Endothelial cell of umbilical vein (primary cell): ENCODE results near the gene LRIT2.

Experiments
- EZH2 ChIP-seq: IDR thresholded peaks from 2 replicates; pipeline ENCODE4 v1.6.1; 2012; ENCODE audit warnings: borderline replicate concordance, low read depth, mild to moderate bottlenecking, moderate library complexity, low read length, inconsistent platforms; ENCODE audit not compliant: severe bottlenecking
- JUN ChIP-seq: IDR thresholded peaks from 2 replicates; pipeline ENCODE4 v1.6.1; 2011; ENCODE audit warnings: borderline replicate concordance, low read depth; ENCODE audit not compliant: insufficient read length, insufficient read depth
- POLR2A ChIP-seq: IDR thresholded peaks from 2 replicates; pipeline ENCODE4 v1.6.1; 2012; ENCODE audit warnings: low read depth, mild to moderate bottlenecking, control low read depth, low read length
- POLR2AphosphoS5 ChIP-seq: IDR thresholded peaks from 2 replicates; pipeline ENCODE4 v1.6.1; 2012; ENCODE audit warnings: low read depth, mild to moderate bottlenecking, control low read depth, low read length, moderate library complexity; ENCODE audit not compliant: insufficient read depth
- TF ChIP-seq, protein P1 (sequence below), 2 donors: IDR thresholded peaks; 1 replicate in 1 of 2; 2 replicates in 1 of 2; pipeline ENCODE4 v1.5.1; 2011; ENCODE audit warnings: low read length in 2 of 2, mild to moderate bottlenecking in 2 of 2, moderate library complexity in 2 of 2, control low read depth in 1 of 2, inconsistent platforms in 1 of 2, low read depth in 1 of 2; ENCODE audit not compliant: insufficient read depth in 1 of 2; ENCODE audit errors: extremely low read depth in 1 of 2
- TF ChIP-seq, protein P2 (sequence below): IDR thresholded peaks from 2 replicates; pipeline ENCODE4 v1.6.1; 2011; ENCODE audit not compliant: insufficient read depth, insufficient read length

- TF ChIP-seq POLR2A (no peak), EZH2 (peak; percentile 81), JUN (no peak), POLR2AphosphoS5 (no peak)
- TF ChIP-seq, protein P1, sequence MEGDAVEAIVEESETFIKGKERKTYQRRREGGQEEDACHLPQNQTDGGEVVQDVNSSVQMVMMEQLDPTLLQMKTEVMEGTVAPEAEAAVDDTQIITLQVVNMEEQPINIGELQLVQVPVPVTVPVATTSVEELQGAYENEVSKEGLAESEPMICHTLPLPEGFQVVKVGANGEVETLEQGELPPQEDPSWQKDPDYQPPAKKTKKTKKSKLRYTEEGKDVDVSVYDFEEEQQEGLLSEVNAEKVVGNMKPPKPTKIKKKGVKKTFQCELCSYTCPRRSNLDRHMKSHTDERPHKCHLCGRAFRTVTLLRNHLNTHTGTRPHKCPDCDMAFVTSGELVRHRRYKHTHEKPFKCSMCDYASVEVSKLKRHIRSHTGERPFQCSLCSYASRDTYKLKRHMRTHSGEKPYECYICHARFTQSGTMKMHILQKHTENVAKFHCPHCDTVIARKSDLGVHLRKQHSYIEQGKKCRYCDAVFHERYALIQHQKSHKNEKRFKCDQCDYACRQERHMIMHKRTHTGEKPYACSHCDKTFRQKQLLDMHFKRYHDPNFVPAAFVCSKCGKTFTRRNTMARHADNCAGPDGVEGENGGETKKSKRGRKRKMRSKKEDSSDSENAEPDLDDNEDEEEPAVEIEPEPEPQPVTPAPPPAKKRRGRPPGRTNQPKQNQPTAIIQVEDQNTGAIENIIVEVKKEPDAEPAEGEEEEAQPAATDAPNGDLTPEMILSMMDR (IDR thresholded peaks at IDR 0.05; ENCODE audit: extremely low read depth in 1 of 2, insufficient read depth in 1 of 2, low read depth in 1 of 2, low read length in 2 of 2): no peak
- TF ChIP-seq, protein P2, sequence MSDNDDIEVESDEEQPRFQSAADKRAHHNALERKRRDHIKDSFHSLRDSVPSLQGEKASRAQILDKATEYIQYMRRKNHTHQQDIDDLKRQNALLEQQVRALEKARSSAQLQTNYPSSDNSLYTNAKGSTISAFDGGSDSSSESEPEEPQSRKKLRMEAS: no peak
Observed at GRCh38 chr10:84194424-84195043, 30.8 kb downstream of the LRIT2 start, which contains the start of gene CDHR1.
